GM12801 (cell line): ENCODE measurements around the gene POFUT2.

Experiments used
- TF ChIP-seq, protein P1 (sequence below): IDR thresholded peaks from one replicate; pipeline ENCODE4 v1.5.1; 2011; ENCODE audit warnings: control low read depth; ENCODE audit not compliant: insufficient read length; ENCODE audit errors: extremely low read depth

Gene POFUT2

DNA sequence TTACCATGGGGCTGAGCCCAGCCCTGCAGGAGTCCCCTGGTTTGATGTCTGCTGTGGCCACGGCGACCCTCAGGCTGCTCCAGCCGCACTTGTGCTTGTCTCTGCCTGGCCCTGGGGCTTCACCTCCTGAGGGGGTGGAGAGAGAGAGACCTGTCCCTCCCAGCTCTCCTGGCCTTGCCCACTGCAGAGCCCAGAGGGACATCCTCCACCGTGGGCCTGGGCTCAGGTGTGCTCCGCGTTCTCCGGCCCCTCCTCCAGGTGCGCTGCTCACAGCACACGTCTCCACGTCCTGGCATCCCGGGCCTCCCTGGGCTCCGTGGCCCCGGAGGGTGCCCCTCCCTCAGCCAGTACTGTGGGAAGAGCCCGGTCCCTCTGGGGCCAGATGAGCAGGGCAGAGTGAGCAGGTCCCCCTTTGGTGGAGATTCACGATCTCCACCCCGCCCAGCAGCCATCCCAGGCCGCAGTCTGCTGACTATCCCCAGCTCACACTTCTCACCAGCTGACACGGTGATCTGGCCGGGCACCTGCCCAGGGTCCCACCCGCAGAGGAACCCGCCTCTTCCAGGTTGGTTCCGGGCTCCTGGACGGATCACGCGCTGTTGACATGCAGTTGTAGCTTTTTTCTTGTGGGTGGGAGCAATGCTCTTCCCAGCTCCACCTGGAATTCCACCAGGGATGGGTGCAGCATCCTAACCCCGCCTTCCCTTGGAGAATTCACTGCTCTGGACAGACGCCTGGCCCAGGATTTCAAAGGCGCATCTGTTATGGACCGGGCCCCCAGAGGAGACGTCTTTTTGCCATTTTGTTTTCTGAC is 41.8 kb upstream of the POFUT2 start:
- TF ChIP-seq, protein P1, sequence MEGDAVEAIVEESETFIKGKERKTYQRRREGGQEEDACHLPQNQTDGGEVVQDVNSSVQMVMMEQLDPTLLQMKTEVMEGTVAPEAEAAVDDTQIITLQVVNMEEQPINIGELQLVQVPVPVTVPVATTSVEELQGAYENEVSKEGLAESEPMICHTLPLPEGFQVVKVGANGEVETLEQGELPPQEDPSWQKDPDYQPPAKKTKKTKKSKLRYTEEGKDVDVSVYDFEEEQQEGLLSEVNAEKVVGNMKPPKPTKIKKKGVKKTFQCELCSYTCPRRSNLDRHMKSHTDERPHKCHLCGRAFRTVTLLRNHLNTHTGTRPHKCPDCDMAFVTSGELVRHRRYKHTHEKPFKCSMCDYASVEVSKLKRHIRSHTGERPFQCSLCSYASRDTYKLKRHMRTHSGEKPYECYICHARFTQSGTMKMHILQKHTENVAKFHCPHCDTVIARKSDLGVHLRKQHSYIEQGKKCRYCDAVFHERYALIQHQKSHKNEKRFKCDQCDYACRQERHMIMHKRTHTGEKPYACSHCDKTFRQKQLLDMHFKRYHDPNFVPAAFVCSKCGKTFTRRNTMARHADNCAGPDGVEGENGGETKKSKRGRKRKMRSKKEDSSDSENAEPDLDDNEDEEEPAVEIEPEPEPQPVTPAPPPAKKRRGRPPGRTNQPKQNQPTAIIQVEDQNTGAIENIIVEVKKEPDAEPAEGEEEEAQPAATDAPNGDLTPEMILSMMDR = no peak

GRCh38 chr21:45328198-45329091 is 40.8 kb upstream of the POFUT2 start:
- TF ChIP-seq, protein P1 = no peak

DNA sequence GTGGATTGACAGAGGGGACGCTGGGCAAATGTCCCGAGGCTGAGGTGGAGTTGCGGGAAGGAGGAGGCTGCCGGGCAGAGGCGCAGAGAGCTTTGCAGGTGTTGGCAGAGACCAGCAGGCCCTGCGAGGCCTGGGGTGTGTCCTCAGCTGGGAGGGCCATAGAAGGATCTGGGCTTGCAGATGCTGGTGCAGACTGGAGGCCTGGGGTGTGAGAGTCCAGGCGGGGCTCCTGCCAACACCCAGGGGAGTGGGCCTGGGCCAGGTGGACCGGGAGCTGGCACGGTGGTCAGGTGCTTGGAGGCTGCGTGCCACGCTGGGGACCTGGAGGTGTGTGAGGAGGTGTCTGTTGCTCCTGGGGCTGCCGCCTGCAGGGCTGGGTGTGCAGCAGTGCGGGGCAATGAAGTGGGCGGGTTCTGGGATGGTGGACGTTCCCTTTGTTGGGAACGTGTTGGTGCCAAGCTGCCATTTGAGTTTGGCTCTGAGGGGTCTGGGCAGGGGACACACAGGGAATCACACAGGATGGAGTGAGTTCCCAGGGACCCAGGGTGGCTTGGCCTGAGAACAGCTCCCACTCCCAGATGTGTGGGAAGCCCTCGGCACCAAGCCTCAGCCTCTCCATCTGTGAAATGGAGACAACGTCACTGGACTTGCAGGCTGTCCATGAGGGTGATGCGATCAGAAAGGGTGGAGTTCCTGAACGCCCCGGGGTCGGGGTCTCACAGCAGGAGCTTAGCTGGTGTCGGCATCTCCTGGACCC is 39.9 kb upstream of the POFUT2 start:
- TF ChIP-seq, protein P1 = no peak

GRCh38 chr21:45326891-45327440 is 39.3 kb upstream of the POFUT2 start:
- TF ChIP-seq, protein P1 = no peak

DNA sequence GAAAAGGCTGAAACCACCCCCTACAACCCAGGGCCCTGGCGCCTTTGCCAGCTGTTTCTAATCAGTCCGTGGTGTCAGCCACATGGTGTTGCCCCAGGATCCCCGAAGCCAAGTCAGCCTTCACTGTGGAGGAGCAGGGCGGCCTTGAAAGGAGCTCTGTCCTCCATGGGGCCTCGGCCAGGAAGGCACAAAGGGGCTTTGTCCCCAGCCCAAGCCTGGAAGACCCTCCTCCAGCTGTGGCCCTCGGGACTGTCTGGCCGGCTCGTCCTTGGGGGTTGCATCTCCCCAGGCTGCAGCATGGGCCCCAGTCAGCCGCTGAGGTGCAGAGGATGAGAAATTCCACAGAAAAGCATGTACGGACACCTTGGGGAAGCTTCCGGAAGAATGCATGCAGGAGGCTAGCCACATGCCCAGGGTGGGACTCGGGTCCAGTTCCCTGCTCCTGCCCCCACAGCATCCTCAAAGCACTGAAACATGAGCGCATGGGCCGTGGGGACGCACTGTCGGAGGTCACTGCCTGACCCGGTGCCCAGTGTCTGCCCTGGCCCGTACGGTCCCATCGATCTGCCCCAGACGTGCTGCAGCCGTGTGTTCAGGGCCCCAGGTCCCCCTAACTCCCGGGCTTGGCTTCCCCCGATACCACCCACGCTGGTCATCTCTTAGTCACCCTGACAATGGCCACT is 38.6 kb upstream of the POFUT2 start:
- TF ChIP-seq, protein P1 = no peak

GRCh38 chr21:45325206-45326168 is 37.8 kb upstream of the POFUT2 start:
- TF ChIP-seq, protein P1 = no peak
